Fibroblast of pulmonary artery (primary cell): ENCODE data around the gene SORBS2.

ENCODE experiments used
- DNase-seq: peaks from one replicate; pipeline ENCODE4 v3.0.0-alpha.2; 2010; ENCODE audit warnings: low read depth
- H3K4me3 ChIP-seq: replicated peaks from 2 replicates; pipeline ENCODE4 v1.5.1; 2011; ENCODE audit warnings: low read depth, mild to moderate bottlenecking, control low read depth, low read length, moderate library complexity
- CTCF ChIP-seq: IDR thresholded peaks from 2 replicates; pipeline ENCODE4 v1.5.1; 2011; ENCODE audit warnings: mild to moderate bottlenecking, control low read depth, low read length, inconsistent platforms; ENCODE audit errors: missing control alignments

Gene SORBS2

GRCh38 chr4:185669288-185669687 is 142.7 kb downstream of the SORBS2 start:
- H3K4me3 ChIP-seq = no peak overlapping the region
- DNase-seq = no peak
- no peak for TF ChIP-seq CTCF

GRCh38 chr4:185666156-185666555 is 145.8 kb downstream of the SORBS2 start:
- H3K4me3 ChIP-seq = no peak overlapping the region
- no peak for DNase-seq
- TF ChIP-seq CTCF = no peak

GRCh38 chr4:185665655-185666054 is 146.3 kb downstream of the SORBS2 start:
- no peak for DNase-seq
- H3K4me3 ChIP-seq = no peak overlapping the region
- no peak for TF ChIP-seq CTCF

GRCh38 chr4:185664481-185664880 is 147.5 kb downstream of the SORBS2 start:
- DNase-seq = no peak
- TF ChIP-seq CTCF = no peak
- no peak overlapping the region for H3K4me3 ChIP-seq

- DNase-seq = no peak
- no peak for TF ChIP-seq CTCF
- no peak overlapping the region for H3K4me3 ChIP-seq
These were observed 149.8 kb downstream of the SORBS2 start for GRCh38 chr4:185662030-185662778.

- no peak overlapping the region for H3K4me3 ChIP-seq
- no peak for TF ChIP-seq CTCF
- no peak for DNase-seq
These were observed 151.7 kb downstream of the SORBS2 start for GRCh38 chr4:185660340-185660739.

- no peak overlapping the region for H3K4me3 ChIP-seq
- TF ChIP-seq CTCF = no peak
- no peak for DNase-seq
These were observed 154.3 kb downstream of the SORBS2 start for GRCh38 chr4:185657699-185658098.
